ENCODE results near the gene OSBPL10.

DNA sequence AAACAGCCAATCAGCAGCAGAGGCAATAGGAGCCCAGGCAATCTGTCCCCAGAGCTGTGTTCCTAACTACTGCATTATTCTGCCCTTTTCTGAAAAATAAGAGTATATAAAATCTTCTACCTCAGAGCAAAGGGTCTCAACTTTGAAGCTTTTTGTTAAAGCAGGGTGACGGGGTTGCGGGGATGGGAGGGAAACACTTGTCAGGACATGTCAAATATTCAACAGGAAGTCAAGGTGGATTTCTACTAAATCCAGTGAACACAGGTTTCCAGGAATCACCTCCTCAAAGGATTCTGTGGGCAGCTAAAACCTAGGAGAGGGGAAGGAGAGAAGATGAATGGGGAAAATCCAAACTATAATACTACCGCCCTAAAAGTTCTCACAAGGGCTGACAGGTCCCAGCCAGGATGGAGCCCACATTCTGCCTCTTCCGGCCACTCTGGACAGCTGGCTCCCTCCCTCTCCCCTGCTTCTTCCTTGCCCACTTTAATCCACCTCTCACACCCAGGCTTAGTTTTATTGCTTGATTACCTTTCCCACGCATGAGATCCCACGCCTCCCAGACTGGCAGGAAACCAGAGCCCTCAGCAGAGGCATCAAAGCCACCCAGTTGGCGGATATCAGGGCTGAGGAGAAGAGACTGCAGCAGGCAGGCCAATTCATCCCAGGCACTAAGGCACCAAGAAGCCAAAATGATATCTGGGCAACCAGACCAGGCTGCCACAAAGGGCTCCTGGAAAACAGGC, 77.2 kb downstream of the OSBPL10 start:
- TF ChIP-seq, protein P1, sequence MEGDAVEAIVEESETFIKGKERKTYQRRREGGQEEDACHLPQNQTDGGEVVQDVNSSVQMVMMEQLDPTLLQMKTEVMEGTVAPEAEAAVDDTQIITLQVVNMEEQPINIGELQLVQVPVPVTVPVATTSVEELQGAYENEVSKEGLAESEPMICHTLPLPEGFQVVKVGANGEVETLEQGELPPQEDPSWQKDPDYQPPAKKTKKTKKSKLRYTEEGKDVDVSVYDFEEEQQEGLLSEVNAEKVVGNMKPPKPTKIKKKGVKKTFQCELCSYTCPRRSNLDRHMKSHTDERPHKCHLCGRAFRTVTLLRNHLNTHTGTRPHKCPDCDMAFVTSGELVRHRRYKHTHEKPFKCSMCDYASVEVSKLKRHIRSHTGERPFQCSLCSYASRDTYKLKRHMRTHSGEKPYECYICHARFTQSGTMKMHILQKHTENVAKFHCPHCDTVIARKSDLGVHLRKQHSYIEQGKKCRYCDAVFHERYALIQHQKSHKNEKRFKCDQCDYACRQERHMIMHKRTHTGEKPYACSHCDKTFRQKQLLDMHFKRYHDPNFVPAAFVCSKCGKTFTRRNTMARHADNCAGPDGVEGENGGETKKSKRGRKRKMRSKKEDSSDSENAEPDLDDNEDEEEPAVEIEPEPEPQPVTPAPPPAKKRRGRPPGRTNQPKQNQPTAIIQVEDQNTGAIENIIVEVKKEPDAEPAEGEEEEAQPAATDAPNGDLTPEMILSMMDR (IDR thresholded peaks at IDR 0.05): no peak
- no peak for TF ChIP-seq EZH2 (IDR thresholded peaks at IDR 0.05; ENCODE audit: borderline replicate concordance, insufficient read depth, low read depth, low read length, poor library complexity, severe bottlenecking)

Measured in B cell (primary cell).